GM18909 (cell line): ENCODE measurements around the gene SH3TC1.

Experiments
- ATAC-seq: cut with Tn5 transposase; IDR thresholded peaks from one replicate; pipeline ENCODE4 v1.9.1; 2021; ENCODE audit warnings: mild to moderate bottlenecking; ENCODE audit not compliant: unreplicated experiment, poor library complexity

The SH3TC1 gene

GRCh38 chr4:8211737-8212581 is 12.9 kb downstream of the SH3TC1 start:
- ATAC-seq, result no peak

GRCh38 chr4:8212622-8213021 is 13.5 kb downstream of the SH3TC1 start:
- no peak for ATAC-seq

- ATAC-seq, result no peak
Observed at GRCh38 chr4:8213121-8213520, 14.0 kb downstream of the SH3TC1 start.

GRCh38 chr4:8214136-8214535 is 15.0 kb downstream of the SH3TC1 start:
- no peak for ATAC-seq

GRCh38 chr4:8215001-8215427 is 15.9 kb downstream of the SH3TC1 start:
- no peak for ATAC-seq

GRCh38 chr4:8215641-8216442 is 16.8 kb downstream of the SH3TC1 start:
- no peak for ATAC-seq

- ATAC-seq, result no peak
Observed at GRCh38 chr4:8216443-8217245, 17.6 kb downstream of the SH3TC1 start.

GRCh38 chr4:8217246-8217511 is 18.1 kb downstream of the SH3TC1 start:
- no peak for ATAC-seq

- no peak for ATAC-seq
Observed at GRCh38 chr4:8217871-8218270, 18.8 kb downstream of the SH3TC1 start.

- no peak for ATAC-seq
Observed at GRCh38 chr4:8218371-8219031, 19.4 kb downstream of the SH3TC1 start.

- ATAC-seq, result no peak
Observed at GRCh38 chr4:8219236-8219635, 20.1 kb downstream of the SH3TC1 start.

GRCh38 chr4:8220661-8221450 is 21.8 kb downstream of the SH3TC1 start:
- ATAC-seq, result no peak

- no peak for ATAC-seq
Observed at GRCh38 chr4:8221476-8221875, 22.4 kb downstream of the SH3TC1 start.

GRCh38 chr4:8221985-8222384 is 22.9 kb downstream of the SH3TC1 start:
- ATAC-seq, result no peak

GRCh38 chr4:8222609-8223388 is 23.7 kb downstream of the SH3TC1 start:
- ATAC-seq, result no peak

- ATAC-seq, result no peak
Observed at GRCh38 chr4:8224267-8224974, 25.3 kb downstream of the SH3TC1 start.

- no peak for ATAC-seq
Observed at GRCh38 chr4:8224975-8225625, 26.0 kb downstream of the SH3TC1 start.
